Stomach (tissue), 9 donors: Measurements from ENCODE around the gene SCAF4. TPM values are rescaled to one million over a fixed set of nuclear protein-coding genes. Genes with fewer than 3 reads are reported as not detected.

Experiments used
- DNase-seq, 2 donors: peaks; one replicate each; pipeline versions ENCODE4 v3.0.0 to v3.0.0-alpha.2; 2013 to 2019
- H3K27ac ChIP-seq, 5 donors: fragments of 200-600 bp in 4 of 5; sonication (generic) in 4 of 5; one replicate each; pipeline ENCODE4 v1.5.1; 2013 to 2019; ENCODE audit warnings: mild to moderate bottlenecking in 1 of 5, moderate library complexity in 1 of 5
- H3K27me3 ChIP-seq, 3 donors: fragments of 200-600 bp; sonication (generic); one replicate each; pipeline ENCODE4 v1.5.1; 2017 to 2019; ENCODE audit warnings: mixed run types in 1 of 3
- H3K36me3 ChIP-seq, 4 donors: fragments of 200-600 bp; sonication (generic); 1 replicate in 3 of 4; 2 replicates in 1 of 4; pipeline ENCODE4 v1.5.1; 2016 to 2019
- H3K4me1 ChIP-seq, 4 donors: fragments of 200-600 bp; sonication (generic); one replicate each; pipeline ENCODE4 v1.5.1; 2016 to 2019
- H3K4me3 ChIP-seq, 4 donors: fragments of 200-600 bp; sonication (generic) in 3 of 4; one replicate each; pipeline ENCODE4 v1.5.1; 2016 to 2019; ENCODE audit warnings: mild to moderate bottlenecking in 1 of 4
- H3K9me3 ChIP-seq, 4 donors: fragments of 200-600 bp; sonication (generic); one replicate each; pipeline ENCODE4 v1.5.1; 2016 to 2019
- EP300 ChIP-seq: sonication (generic); formaldehyde crosslinking; IDR thresholded peaks from one replicate; pipeline ENCODE4 v1.6.1; 2017; ENCODE audit warnings: antibody characterized with exemption
- POLR2A ChIP-seq, 4 donors: fragments of 450-650 bp; IDR thresholded peaks; one replicate each; pipeline ENCODE4 v1.6.1; 2016; ENCODE audit warnings: antibody characterized with exemption in 4 of 4, control low read depth in 2 of 4, mild to moderate bottlenecking in 1 of 4, moderate library complexity in 1 of 4
- POLR2AphosphoS5 ChIP-seq, 3 donors: sonication (generic); formaldehyde crosslinking; IDR thresholded peaks; one replicate each; pipeline ENCODE4 v1.6.1; 2016; ENCODE audit warnings: antibody characterized with exemption in 3 of 3
- WGBS, 5 donors: extraction: QIAGEN DNeasy Blood & Tissue Kit in 3 of 5; methylation state at CpG; one replicate each; pipeline versions ENCODE4 v1.1.5 to v1.1.7; 2013 to 2018; 5-methylcytosine and 5-hydroxymethylcytosine counted together
- intact Hi-C: fragments of 100-400 bp; cut with DNase I; formaldehyde crosslinking; loops from one replicate; pipeline ENCODE4 v1.15.1; 2023; ENCODE audit warnings: low total_unique reads
- polyA plus RNA-seq, 3 donors: library from polyadenylated mRNA; stranded (reverse); fragments of 200-250 nt; gene quantifications; one replicate each; pipeline ENCODE4 v1.2.3, GENCODE V29; 2013
- total RNA-seq, 5 donors: library from RNA; depleted of rRNA; stranded (reverse); fragments of >200 nt; gene quantifications; one replicate each; pipeline versions ENCODE4 v1.1.0 to v1.2.3, GENCODE V29; 2014 to 2016
- TF ChIP-seq, protein P1 (sequence below), 7 experiments: fragments of 450-650 bp in 4 of 7; fragments of 200-600 bp in 3 of 7; sonication (generic) in 3 of 7; IDR thresholded peaks; one replicate each; pipeline ENCODE4 v1.5.1; 2016 to 2019; ENCODE audit warnings: antibody characterized with exemption in 7 of 7, control low read depth in 2 of 7, mild to moderate bottlenecking in 1 of 7
- donor health status: healthy with polysubstance abuse.
- donor health status: Bipolar disorder and iron deficiency.
- donor health status: healthy.

Gene SCAF4
- total and polyA plus RNA-seq, 8 donors = 5.4 to 34.4 (median 13.6) TPM

DNA sequence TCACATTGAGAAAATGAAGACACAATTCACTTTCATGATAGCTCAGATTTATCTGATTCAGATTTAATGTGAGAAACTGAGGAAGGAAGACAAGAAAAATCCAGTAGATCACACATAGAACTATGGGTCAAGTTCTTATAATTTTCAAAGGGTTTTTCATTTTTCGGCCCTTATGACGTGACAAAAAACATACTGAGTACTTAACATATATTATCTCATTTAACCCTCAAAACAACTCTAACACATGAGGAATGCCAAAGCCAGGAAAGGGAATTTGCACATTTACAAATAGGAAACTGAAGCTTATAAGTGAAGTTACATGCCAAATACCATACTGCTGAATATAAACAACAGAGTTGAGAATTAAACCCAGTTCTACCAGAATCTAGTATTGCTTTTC lies 44.8 kb downstream of the SCAF4 start:
- intact Hi-C loops = no loop called here
- no peak for DNase-seq
- Histone ChIP-seq H3K27me3 (no peaks in the 10 kb centered on the region), H3K4me3 (no peak overlapping the region), H3K4me1 (no peaks in the 10 kb centered on the region), H3K9me3 (no peaks in the 10 kb centered on the region), H3K27ac (no peak overlapping the region), H3K36me3 (peaks cover 45 to 100% (median 100%) of the 10 kb centered on the region in 4 donors)
- 88 to 95% (median 93%) methylated on average over 2 of the region's 2 CpGs for WGBS, 5 donors
- TF ChIP-seq, protein P1, sequence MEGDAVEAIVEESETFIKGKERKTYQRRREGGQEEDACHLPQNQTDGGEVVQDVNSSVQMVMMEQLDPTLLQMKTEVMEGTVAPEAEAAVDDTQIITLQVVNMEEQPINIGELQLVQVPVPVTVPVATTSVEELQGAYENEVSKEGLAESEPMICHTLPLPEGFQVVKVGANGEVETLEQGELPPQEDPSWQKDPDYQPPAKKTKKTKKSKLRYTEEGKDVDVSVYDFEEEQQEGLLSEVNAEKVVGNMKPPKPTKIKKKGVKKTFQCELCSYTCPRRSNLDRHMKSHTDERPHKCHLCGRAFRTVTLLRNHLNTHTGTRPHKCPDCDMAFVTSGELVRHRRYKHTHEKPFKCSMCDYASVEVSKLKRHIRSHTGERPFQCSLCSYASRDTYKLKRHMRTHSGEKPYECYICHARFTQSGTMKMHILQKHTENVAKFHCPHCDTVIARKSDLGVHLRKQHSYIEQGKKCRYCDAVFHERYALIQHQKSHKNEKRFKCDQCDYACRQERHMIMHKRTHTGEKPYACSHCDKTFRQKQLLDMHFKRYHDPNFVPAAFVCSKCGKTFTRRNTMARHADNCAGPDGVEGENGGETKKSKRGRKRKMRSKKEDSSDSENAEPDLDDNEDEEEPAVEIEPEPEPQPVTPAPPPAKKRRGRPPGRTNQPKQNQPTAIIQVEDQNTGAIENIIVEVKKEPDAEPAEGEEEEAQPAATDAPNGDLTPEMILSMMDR (IDR thresholded peaks at IDR 0.05) = no peak
- no peak for TF ChIP-seq POLR2A (IDR thresholded peaks at IDR 0.05)
- TF ChIP-seq POLR2AphosphoS5 (IDR thresholded peaks at IDR 0.05) = no peak
- TF ChIP-seq EP300 = no peak

DNA sequence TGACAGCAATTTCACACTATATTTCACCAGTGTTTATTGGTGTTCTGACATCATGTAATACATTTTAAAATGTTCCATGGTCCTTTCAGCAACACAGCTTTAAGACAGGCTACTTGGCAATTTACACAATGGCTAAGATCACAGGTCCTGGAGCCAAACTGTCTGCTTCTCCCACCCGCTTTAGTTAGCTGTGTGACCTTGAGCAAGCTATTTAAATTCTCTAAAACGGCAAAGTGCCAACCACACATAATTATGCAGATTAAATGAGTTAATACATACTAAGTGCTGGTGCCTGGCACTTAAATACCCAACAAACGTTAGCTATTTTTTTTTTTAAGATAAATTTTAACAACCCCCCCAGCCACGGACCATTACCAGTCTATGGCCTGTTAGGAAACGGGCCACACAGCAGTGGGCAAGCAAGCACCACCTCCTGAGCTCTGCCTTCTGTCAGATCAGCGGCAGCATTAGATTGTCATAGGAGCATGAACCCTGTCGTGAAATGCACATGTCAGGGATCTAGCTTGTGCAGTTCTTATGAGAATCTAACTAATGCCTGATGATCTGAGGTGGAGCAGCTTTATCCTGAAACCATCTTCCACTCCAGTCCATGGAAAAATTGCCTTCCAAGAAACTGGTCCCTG lies 45.5 kb downstream of the SCAF4 start:
- Histone ChIP-seq H3K36me3 (peaks cover 45 to 100% (median 100%) of the 10 kb centered on the region in 4 donors), H3K27me3 (no peaks in the 10 kb centered on the region), H3K4me1 (no peaks in the 10 kb centered on the region), H3K27ac (no peak overlapping the region), H3K4me3 (no peak overlapping the region), H3K9me3 (no peaks in the 10 kb centered on the region)
- intact Hi-C loops = no loop called here
- WGBS, 5 donors = 75 to 80% (median 76%) methylated on average over 7 of the region's 7 CpGs
- no peak for DNase-seq
- TF ChIP-seq POLR2A (IDR thresholded peaks at IDR 0.05) = no peak

DNA sequence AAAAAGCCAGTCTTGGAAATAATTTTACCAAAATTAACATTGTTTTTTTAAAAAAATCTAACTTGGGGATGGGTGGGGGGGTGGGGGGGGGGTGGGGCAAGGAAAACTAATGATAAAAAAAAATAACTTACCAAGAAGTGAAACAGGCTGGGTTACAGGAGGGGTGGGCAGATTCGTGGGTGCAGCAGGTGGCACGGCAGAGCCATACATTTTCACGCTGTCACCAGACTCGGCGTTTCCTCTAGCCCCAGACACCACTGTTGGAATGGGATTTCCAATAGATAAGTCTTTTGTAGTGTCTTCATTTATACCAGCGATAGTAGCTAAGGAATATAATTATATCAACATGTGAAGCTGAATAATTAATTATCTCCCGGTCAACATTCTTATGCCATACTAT lies 47.0 kb downstream of the SCAF4 start:
- intact Hi-C loops = no loop called here
- peaks cover 0 to 3% (median 0%) of the 10 kb centered on the region in 4 donors for H3K4me1 ChIP-seq

DNA sequence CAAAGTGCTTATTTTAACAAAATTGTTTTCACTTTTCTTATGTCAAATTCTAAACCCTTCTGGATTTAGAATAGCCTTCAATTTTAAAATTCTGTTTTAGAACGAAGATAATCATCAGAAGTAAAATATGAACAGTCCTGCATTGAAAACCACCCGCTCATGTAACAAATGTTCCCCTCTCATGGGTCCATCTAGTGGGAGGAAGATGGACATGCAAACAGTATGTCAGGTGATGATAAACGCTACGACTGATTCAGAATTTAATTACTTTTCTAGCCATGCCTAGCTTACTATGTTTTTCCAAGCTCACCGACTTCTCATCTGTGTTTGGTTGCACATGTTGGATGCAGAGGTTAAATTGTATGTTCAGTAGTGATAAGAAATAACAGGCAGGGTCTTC lies 48.9 kb downstream of the SCAF4 start:
- intact Hi-C loops = no loop called here
- TF ChIP-seq, protein P1 (IDR thresholded peaks at IDR 0.05) = no peak
- TF ChIP-seq POLR2A (IDR thresholded peaks at IDR 0.05) = no peak
- TF ChIP-seq POLR2AphosphoS5 (IDR thresholded peaks at IDR 0.05) = no peak
- TF ChIP-seq EP300 = no peak
- peaks cover 0 to 4% (median 0%) of the 10 kb centered on the region in 4 donors for H3K4me1 ChIP-seq
- H3K27me3 ChIP-seq = no peaks in the 10 kb centered on the region
- WGBS, 5 donors = 84 to 90% (median 86%) methylated on average over 5 of the region's 5 CpGs
- no peak overlapping the region for H3K27ac ChIP-seq
- DNase-seq = no peak
- peaks cover 24 to 91% (median 81%) of the 10 kb centered on the region in 4 donors for H3K36me3 ChIP-seq
- H3K9me3 ChIP-seq = no peaks in the 10 kb centered on the region
- H3K4me3 ChIP-seq = no peak overlapping the region

More for the DNA sequence above, 47.0 kb downstream of the SCAF4 start:
- no peak overlapping the region for H3K4me3 ChIP-seq
- H3K27me3 ChIP-seq = no peaks in the 10 kb centered on the region
- no peaks in the 10 kb centered on the region for H3K9me3 ChIP-seq
- no peak for DNase-seq
- H3K36me3 ChIP-seq = peaks cover 34 to 97% (median 91%) of the 10 kb centered on the region in 4 donors
- no peak for TF ChIP-seq EP300
- TF ChIP-seq, protein P1 (IDR thresholded peaks at IDR 0.05) = no peak
- no peak for TF ChIP-seq POLR2A (IDR thresholded peaks at IDR 0.05)
- TF ChIP-seq POLR2AphosphoS5 (IDR thresholded peaks at IDR 0.05) = no peak
- WGBS, 5 donors = 87 to 96% (median 92%) methylated on average over 7 of the region's 7 CpGs
- no peak overlapping the region for H3K27ac ChIP-seq

DNA sequence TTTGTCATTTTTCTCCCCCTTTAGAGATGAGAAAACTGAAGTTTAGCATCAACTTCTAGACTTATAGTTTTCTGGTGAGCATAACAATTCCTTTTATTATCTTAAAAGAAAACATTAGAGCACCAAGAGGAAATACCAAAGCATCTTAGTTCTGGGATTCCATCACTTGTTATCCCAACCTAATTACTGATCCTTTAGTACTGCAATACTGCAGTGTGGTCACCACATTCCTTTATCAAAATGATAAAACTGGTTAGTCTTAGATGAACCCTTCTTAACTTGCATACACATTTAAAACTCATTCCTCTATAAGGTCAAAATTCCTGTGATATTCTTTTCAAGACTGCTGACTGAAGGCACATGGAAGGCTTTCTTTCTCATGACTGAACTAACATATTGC lies 49.3 kb downstream of the SCAF4 start:
- H3K4me1 ChIP-seq = peaks cover 0 to 4% (median 0%) of the 10 kb centered on the region in 4 donors
- H3K27ac ChIP-seq = no peak overlapping the region
- intact Hi-C loops = no loop called here
- H3K9me3 ChIP-seq = no peaks in the 10 kb centered on the region
- H3K27me3 ChIP-seq = no peaks in the 10 kb centered on the region
- H3K36me3 ChIP-seq = peaks cover 24 to 88% (median 77%) of the 10 kb centered on the region in 4 donors
- DNase-seq = no peak
- no peak overlapping the region for H3K4me3 ChIP-seq
- no peak for TF ChIP-seq EP300
- TF ChIP-seq POLR2AphosphoS5 (IDR thresholded peaks at IDR 0.05) = no peak
- TF ChIP-seq, protein P1 (IDR thresholded peaks at IDR 0.05) = no peak
- TF ChIP-seq POLR2A (IDR thresholded peaks at IDR 0.05) = no peak
